Measurements from ENCODE around the gene COMMD9. TPM values are rescaled to one million over a fixed set of nuclear protein-coding genes. Genes with fewer than 3 reads are reported as not detected.

The COMMD9 gene
- total and polyA plus RNA-seq, 10 of the 15 experiments (the other 5 are each of a cell fraction or from before 2014, with no cell fraction given), result 31.4 to 119 (median 56.2) TPM

GRCh38 chr11:36249246-36249645 is 40.0 kb downstream of the COMMD9 start:
- ATAC-seq, result peak; percentile 85
- POLR2A ChIA-PET, result no interaction called here
- no TSS peak for BruUV-seq (replicated peaks)

More at GRCh38 chr11:36249246-36249645, 40.0 kb downstream of the COMMD9 start:
- no peak overlapping the region for H3K4me2 ChIP-seq (ENCODE audit: control insufficient read depth, insufficient read depth)
- no peaks in the 10 kb centered on the region for H3K9me3 ChIP-seq (replicated peaks; ENCODE audit: control insufficient read depth, insufficient read depth, low read length)
- no peaks in the 10 kb centered on the region; a peak in 2 of 4 replicates for H3K27me3 ChIP-seq (replicated peaks in 1 of 2; ENCODE audit: control insufficient read depth in 2 of 2, insufficient read depth in 2 of 2, low read length in 1 of 2)
- no peaks in the 10 kb centered on the region for H3K79me2 ChIP-seq (ENCODE audit: control insufficient read depth, insufficient read depth, low read length)
- H3K36me3 ChIP-seq (ENCODE audit: control insufficient read depth in 2 of 2, insufficient read depth in 2 of 2, low read length in 1 of 2), result no peaks in the 10 kb centered on the region
- no peaks in the 10 kb centered on the region for H4K20me1 ChIP-seq (ENCODE audit: control insufficient read depth, insufficient read depth)
- ChIA-PET RAD21 (ENCODE audit: unreplicated experiment) (interaction anchor here (0.6 to 2.4 kb wide), 3 partner anchors 10 to 638 kb away, joined by 3 to 9 read pairs (median 7); no protein-coding TSS in a partner anchor), CTCF (interaction anchor here (0.8 to 1.8 kb wide), 5 partner anchors 10 to 633 kb away, joined by 3 to 10 read pairs (median 3); no protein-coding TSS in a partner anchor), SMC1A (ENCODE audit: uncharacterized antibody, unreplicated experiment) (interaction anchor here (1.0 kb wide), 1 partner anchor 117 kb away, joined by 3 read pairs; no protein-coding TSS in a partner anchor)
- H2AFZ ChIP-seq (ENCODE audit: control insufficient read depth, low read depth, low read length), result no peak overlapping the region
- no peak overlapping the region for H3K27ac ChIP-seq (ENCODE audit: control insufficient read depth, insufficient read depth)
- FAIRE-seq, result no peak
- intact Hi-C loops (cut with micrococcal nuclease; ENCODE audit: unreplicated experiment) (no loop called here), in situ Hi-C loops (cut with MboI) (no loop called here)
- WGBS (ENCODE audit: insufficient coverage, insufficient replicate concordance, low lambda C conversion rate, missing lambda C conversion rate), result 18% methylated on average over 2 of the region's 2 CpGs
- TF ChIP-seq, protein P1, sequence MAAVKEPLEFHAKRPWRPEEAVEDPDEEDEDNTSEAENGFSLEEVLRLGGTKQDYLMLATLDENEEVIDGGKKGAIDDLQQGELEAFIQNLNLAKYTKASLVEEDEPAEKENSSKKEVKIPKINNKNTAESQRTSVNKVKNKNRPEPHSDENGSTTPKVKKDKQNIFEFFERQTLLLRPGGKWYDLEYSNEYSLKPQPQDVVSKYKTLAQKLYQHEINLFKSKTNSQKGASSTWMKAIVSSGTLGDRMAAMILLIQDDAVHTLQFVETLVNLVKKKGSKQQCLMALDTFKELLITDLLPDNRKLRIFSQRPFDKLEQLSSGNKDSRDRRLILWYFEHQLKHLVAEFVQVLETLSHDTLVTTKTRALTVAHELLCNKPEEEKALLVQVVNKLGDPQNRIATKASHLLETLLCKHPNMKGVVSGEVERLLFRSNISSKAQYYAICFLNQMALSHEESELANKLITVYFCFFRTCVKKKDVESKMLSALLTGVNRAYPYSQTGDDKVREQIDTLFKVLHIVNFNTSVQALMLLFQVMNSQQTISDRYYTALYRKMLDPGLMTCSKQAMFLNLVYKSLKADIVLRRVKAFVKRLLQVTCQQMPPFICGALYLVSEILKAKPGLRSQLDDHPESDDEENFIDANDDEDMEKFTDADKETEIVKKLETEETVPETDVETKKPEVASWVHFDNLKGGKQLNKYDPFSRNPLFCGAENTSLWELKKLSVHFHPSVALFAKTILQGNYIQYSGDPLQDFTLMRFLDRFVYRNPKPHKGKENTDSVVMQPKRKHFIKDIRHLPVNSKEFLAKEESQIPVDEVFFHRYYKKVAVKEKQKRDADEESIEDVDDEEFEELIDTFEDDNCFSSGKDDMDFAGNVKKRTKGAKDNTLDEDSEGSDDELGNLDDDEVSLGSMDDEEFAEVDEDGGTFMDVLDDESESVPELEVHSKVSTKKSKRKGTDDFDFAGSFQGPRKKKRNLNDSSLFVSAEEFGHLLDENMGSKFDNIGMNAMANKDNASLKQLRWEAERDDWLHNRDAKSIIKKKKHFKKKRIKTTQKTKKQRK (IDR thresholded peaks at IDR 0.05; ENCODE audit: low read depth, low read length), result no peak
- peak; percentile 50; the same call in 1 of the 2 replicates for TF ChIP-seq EED (IDR thresholded peaks at IDR 0.05; ENCODE audit: low read depth)
- TF ChIP-seq RUNX3 (IDR thresholded peaks at IDR 0.05; ENCODE audit: low read length), result peak; percentile 86
- TF ChIP-seq ATF7 (IDR thresholded peaks at IDR 0.05; ENCODE audit: low read depth), result peak; percentile 51
- peak; percentile 46; the same call in 1 of the 2 replicates for TF ChIP-seq CBFB (IDR thresholded peaks at IDR 0.05; ENCODE audit: low read depth)
- DNase-seq (ENCODE audit: low read depth, low spot score), result no peak
- no peaks in the 10 kb centered on the region for H3K4me1 ChIP-seq (ENCODE audit: control insufficient read depth, insufficient read depth, low read length)
- H3K4me3 ChIP-seq, result no peak overlapping the region
- H3K9ac ChIP-seq (ENCODE audit: control insufficient read depth, insufficient read depth, low read length), result no peak overlapping the region
